Activated naive CD4-positive, alpha-beta T cell treated with anti-CD3 and anti-CD28 coated beads for 36 hours (primary cell): Measurements from ENCODE around the gene DNM2. TPM values are rescaled to one million over a fixed set of nuclear protein-coding genes. Genes with fewer than 3 reads are reported as not detected.
"Not testable (repeated sequence)": the region's sequence is repeated elsewhere in the genome, so short reads cannot be mapped to it uniquely, and the experiment has no call there.

Experiments used
- CTCF ChIA-PET: fragments of 350-600 bp; sonication (Branson Sonifier 250); formaldehyde crosslinking; loops from one replicate; lab custom pipeline; 2021; ENCODE audit warnings: antibody characterized with exemption; lab: Charles Lee
- DNase-seq: peaks from one replicate; pipeline ENCODE4 v3.0.0-alpha.2; 2020
- H3K27ac Mint-ChIP-seq: one replicate; pipeline ENCODE4 v1.8.0; 2021; ENCODE audit warnings: mild to moderate bottlenecking, mixed read lengths
- H3K27me3 Mint-ChIP-seq: one replicate; pipeline ENCODE4 v1.8.0; 2021; ENCODE audit warnings: low read depth, mixed read lengths
- H3K36me3 Mint-ChIP-seq: one replicate; pipeline ENCODE4 v1.8.0; 2021; ENCODE audit warnings: low read depth, mixed read lengths
- H3K4me1 Mint-ChIP-seq: one replicate; pipeline ENCODE4 v1.8.0; 2021; ENCODE audit warnings: low read depth, mixed read lengths
- H3K4me3 Mint-ChIP-seq: one replicate; pipeline ENCODE4 v1.8.0; 2021; ENCODE audit warnings: mild to moderate bottlenecking, moderate library complexity, mixed read lengths
- H3K9me3 Mint-ChIP-seq: one replicate; pipeline ENCODE4 v1.8.0; 2021; ENCODE audit warnings: mixed read lengths
- intact Hi-C: fragments of 100-400 bp; cut with micrococcal nuclease; formaldehyde crosslinking; loops from one replicate; pipeline ENCODE4 v1.15.1; 2023
- microRNA-seq: library from miRNA; unstranded; fragments of <30 nt; microRNA quantifications from one replicate; pipeline ENCODE4 v1.2.0, GENCODE V29; 2022; ENCODE audit warnings: borderline microRNAs expressed, borderline replicate concordance
- total RNA-seq, 2 experiments: library from RNA; stranded (reverse); gene quantifications; one replicate each; pipeline ENCODE4 v1.2.3, GENCODE V29; 2021

Gene DNM2
- total RNA-seq, 2 experiments from 2014 or later, result 144 to 148 TPM

DNA sequence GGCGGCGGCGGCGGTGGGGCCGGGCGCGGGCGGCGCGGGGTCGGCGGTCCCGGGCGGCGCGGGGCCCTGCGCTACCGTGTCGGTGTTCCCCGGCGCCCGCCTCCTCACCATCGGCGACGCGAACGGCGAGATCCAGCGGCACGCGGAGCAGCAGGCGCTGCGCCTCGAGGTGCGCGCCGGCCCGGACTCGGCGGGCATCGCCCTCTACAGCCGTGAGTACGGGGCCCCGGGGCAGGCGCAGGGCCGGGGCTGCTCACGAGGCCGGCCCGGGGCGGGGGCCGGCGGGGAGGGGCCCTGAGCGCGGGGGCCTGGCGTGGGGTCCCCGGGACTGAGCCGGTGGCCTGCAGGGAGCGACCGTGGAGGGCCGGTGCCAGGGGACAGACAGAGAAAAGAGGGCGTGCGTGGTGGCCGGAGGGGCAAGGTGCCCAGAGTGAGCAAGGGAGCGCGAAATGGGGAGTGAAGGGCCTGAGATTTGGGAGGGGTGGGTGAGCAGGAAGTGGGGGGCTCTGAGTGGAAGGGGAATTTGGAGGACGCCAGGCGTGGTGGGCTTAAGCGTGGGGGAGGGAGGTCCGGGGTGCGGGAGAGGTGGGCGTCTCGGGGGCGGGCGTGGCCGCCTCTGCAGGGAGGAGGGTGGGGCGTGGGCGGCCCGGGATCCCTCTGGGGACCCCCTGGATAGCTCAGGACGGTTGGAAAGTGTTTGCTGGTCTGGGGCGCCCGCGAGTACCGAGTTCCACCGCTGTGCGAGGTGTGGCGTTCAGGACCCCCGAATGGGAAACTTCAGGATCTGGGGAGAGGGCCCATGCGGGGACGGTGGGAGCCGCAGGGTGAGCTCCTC, 154.0 kb downstream of the DNM2 start:
- H3K27ac Mint-ChIP-seq, result peak overlapping the region; percentile 85
- intact Hi-C loops, result loop anchor here (1.0 to 2.0 kb wide), 8 partner anchors 36 to 502 kb away; partner anchors contain the start of genes CDKN2D, ILF3, SWSAP1 and TIMM29
- CTCF ChIA-PET, result interaction anchor here (0.7 to 3.5 kb wide), 12 partner anchors 7 to 254 kb away, joined by 3 to 33 read pairs (median 3); partner anchors contain the start of gene TMED1
- peak overlapping the region; percentile 82 for H3K4me3 Mint-ChIP-seq
- H3K4me1 Mint-ChIP-seq, result peaks cover 38% of the 10 kb centered on the region
- peak; percentile 36 for DNase-seq
- H3K27me3 Mint-ChIP-seq, result no peaks in the 10 kb centered on the region
- H3K36me3 Mint-ChIP-seq, result peaks cover 1% of the 10 kb centered on the region
- H3K9me3 Mint-ChIP-seq, result no peaks in the 10 kb centered on the region

- Mint-ChIP-seq H3K36me3 (peaks cover 1% of the 10 kb centered on the region), H3K4me3 (peak overlapping the region; percentile 82), H3K27ac (peak overlapping the region; percentile 85), H3K27me3 (no peaks in the 10 kb centered on the region), H3K9me3 (no peaks in the 10 kb centered on the region), H3K4me1 (peaks cover 42% of the 10 kb centered on the region)
- CTCF ChIA-PET, result interaction anchor here (0.7 to 3.5 kb wide), 12 partner anchors 8 to 254 kb away, joined by 3 to 33 read pairs (median 3); no protein-coding TSS in a partner anchor
- DNase-seq, result peak; percentile 48
- intact Hi-C loops, result no loop called here
These were observed 154.7 kb downstream of the DNM2 start for GRCh38 chr19:10872546-10873107.

DNA sequence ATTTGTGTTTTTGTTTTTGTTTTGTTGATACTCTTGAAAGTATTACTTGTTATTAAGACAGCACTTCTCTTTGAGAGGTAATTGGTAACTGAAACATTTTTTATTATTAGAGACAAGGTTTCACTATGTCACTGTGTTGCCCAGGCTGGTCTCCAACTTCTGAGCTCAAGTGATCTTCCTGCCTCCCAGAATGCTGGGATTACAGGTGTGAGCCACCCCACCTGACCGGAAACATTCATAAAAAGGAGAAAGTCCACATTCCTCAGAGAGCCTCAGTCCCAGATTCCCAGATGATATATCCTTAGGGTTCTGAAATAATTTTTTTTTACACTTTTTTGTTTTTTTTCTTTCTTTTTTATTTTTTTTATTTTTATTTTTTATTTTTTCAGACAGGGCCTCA, 156.1 kb downstream of the DNM2 start:
- CTCF ChIA-PET, result interaction anchor here (3.5 kb wide), 1 partner anchor 9 kb away, joined by 33 read pairs; no protein-coding TSS in a partner anchor
- Mint-ChIP-seq H3K4me1 (peaks cover 49% of the 10 kb centered on the region), H3K9me3 (no peaks in the 10 kb centered on the region), H3K36me3 (peaks cover 2% of the 10 kb centered on the region), H3K4me3 (no peak overlapping the region), H3K27ac (no peak overlapping the region), H3K27me3 (no peaks in the 10 kb centered on the region)
- DNase-seq, result no peak
- intact Hi-C loops, result no loop called here

DNA sequence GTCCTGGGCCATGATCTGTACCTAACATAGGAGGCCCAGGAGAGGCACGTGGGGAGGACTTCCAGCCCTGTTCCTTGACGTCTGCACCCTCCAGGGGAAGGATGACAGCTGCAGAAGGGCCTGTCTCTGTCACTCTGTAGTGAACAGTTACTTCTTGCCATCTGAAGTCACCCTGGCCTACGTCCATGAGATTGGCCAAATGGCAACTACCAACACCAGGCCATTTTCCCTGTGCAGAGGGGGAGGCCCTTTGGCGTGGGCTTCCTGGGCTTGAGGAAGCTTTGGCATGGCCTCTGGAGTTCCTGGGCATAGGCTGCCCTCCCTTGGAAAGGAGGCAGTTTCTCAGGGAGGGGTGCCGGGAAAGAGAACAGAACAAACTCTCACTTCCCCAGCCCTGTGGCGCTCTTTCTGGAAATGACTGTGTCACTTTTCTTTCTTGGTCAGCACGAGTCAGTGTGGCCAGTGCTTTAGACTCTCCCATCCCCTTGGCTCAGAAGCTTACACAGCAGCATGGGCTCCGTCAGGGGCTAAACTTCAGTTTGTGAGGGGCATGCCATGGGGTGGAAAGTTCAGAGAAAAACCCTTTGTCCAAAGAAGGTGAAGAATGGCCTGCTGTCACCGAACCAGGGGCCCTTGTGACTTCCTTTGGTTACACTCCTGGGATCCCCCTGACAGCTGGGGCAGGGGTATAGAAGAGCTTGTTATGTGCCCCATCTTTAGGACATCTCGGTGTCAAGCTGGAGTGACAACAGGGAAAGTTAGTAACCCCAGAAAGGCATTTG, 158.8 kb downstream of the DNM2 start:
- CTCF ChIA-PET, result interaction anchor here (0.6 to 2.2 kb wide), 3 partner anchors 13 to 62 kb away, joined by 3 to 10 read pairs (median 4); no protein-coding TSS in a partner anchor
- Mint-ChIP-seq H3K27me3 (no peaks in the 10 kb centered on the region), H3K36me3 (peaks cover 7% of the 10 kb centered on the region), H3K4me1 (peaks cover 51% of the 10 kb centered on the region), H3K4me3 (no peak overlapping the region), H3K27ac (no peak overlapping the region), H3K9me3 (no peaks in the 10 kb centered on the region)
- DNase-seq, result no peak
- intact Hi-C loops, result no loop called here

DNA sequence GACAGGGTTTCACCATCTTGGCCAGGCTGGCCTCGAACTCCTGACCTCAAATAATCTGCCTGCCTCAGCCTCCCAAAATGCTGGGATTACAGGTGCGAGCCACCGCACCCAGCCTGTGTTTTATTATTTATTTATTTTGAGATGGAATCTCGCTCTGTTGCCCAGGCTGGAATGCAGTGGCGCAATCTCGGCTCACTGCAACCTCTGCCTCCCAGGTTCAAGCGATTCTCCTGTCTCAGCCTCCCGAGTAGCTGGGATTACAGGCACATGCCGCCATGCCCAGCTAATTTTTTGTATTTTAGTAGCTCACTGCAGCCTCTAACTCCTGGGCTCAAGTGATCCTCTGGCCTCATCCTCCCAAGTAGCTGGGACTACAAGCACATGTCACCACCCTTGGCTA, 159.7 kb downstream of the DNM2 start:
- intact Hi-C loops, result not testable (repeated sequence)

DNA sequence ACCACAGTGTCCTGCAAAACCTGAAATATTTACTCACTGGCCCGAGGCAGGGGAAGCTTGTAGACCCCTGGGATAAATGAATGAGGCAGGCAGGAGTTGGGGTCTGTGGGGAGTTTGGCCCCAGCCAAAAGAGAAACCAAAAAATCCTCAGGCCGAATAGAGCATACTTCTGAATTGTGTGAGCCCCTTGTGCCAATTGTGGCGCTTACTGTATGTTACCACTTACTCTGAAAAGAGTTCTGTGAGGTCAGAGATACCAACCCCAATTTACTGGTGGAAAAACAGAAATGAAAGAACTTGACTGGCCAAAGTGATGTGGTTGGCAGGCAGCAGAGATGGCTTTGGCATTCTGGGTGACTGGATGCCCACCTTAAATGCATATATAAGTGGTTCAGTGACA, 160.4 kb downstream of the DNM2 start:
- Mint-ChIP-seq H3K9me3 (no peaks in the 10 kb centered on the region), H3K4me1 (peaks cover 43% of the 10 kb centered on the region), H3K4me3 (no peak overlapping the region), H3K27me3 (no peaks in the 10 kb centered on the region), H3K36me3 (peaks cover 9% of the 10 kb centered on the region), H3K27ac (peak overlapping the region; percentile 76)
- DNase-seq, result no peak
- CTCF ChIA-PET, result interaction anchor here (0.8 to 2.2 kb wide), 4 partner anchors 11 to 167 kb away, joined by 3 to 10 read pairs (median 3); no protein-coding TSS in a partner anchor
- intact Hi-C loops, result no loop called here

More for the DNA sequence above, 159.7 kb downstream of the DNM2 start:
- Mint-ChIP-seq H3K27ac (peak overlapping the region; percentile 76), H3K4me1 (peaks cover 49% of the 10 kb centered on the region)
- H3K27me3 Mint-ChIP-seq, H3K36me3 Mint-ChIP-seq, H3K4me3 Mint-ChIP-seq, DNase-seq, H3K9me3 Mint-ChIP-seq: not testable (repeated sequence)
- CTCF ChIA-PET, result interaction anchor here (0.6 to 2.2 kb wide), 6 partner anchors 11 to 167 kb away, joined by 3 to 10 read pairs (median 3); no protein-coding TSS in a partner anchor

Small RNA genes lying within 50 kb of the gene (microRNA-seq; reads per million reads assigned to microRNA genes)
- not detected for gene MIR199A1
- 1.6 reads per million for gene MIR4748
- not detected for gene MIR638
- 1.6 reads per million for gene MIR6793

Other genes with a start within 250 kb of the DNM2 start
- 10 to 100 TPM; 60.0 to 63.8 TPM for gene KEAP1, start 214.7 kb upstream of the DNM2 start, total RNA-seq
- gene S1PR5, start 200.6 kb upstream of the DNM2 start, total RNA-seq, result not detected
- gene ATG4D, start 174.2 kb upstream of the DNM2 start, total RNA-seq, result 10 to 100 TPM; 21.6 to 22.5 TPM
- gene KRI1, start 152.1 kb upstream of the DNM2 start, total RNA-seq, result 10 to 100 TPM; 50.2 to 51.7 TPM
- 10 to 100 TPM; 69.2 to 75.2 TPM for gene CDKN2D, start 149.1 kb upstream of the DNM2 start, total RNA-seq
- not detected for gene AP1M2, start 130.8 kb upstream of the DNM2 start, total RNA-seq
- 10 to 100 TPM; 81.5 to 83.2 TPM for gene SLC44A2, start 92.5 kb upstream of the DNM2 start, total RNA-seq
- gene ILF3, start 63.7 kb upstream of the DNM2 start, total RNA-seq, result 100 to 1,000 TPM; 399 to 408 TPM
- gene QTRT1, start 16.6 kb upstream of the DNM2 start, total RNA-seq, result 10 to 100 TPM; 48.9 to 51.3 TPM
- gene TMED1, start 118.1 kb downstream of the DNM2 start, total RNA-seq, result 10 to 100 TPM; 15.3 to 16.7 TPM
- 1 to 10 TPM; 4.4 to 4.8 TPM for gene C19orf38, start 130.3 kb downstream of the DNM2 start, total RNA-seq
- gene CARM1, start 153.5 kb downstream of the DNM2 start, total RNA-seq, result 10 to 100 TPM; 88.4 to 89.3 TPM
- gene YIPF2, start 210.6 kb downstream of the DNM2 start, total RNA-seq, result 10 to 100 TPM; 22.7 to 25.4 TPM
- gene TIMM29, start 210.7 kb downstream of the DNM2 start, total RNA-seq, result 10 to 100 TPM; 11.0 to 12.7 TPM
- gene SMARCA4, start 243.0 kb downstream of the DNM2 start, total RNA-seq, result 10 to 100 TPM; 88.6 to 98.6 TPM